Heart left ventricle (tissue), 13 donors: ENCODE results near the gene PPP6C.

Experiments
- POLR2A ChIP-seq, 2 donors: fragments of 450-650 bp; IDR thresholded peaks; one replicate each; pipeline ENCODE4 v1.6.1; 2017; ENCODE audit warnings: antibody characterized with exemption in 2 of 2, mild to moderate bottlenecking in 2 of 2, moderate library complexity in 2 of 2
- TF ChIP-seq, protein P1 (sequence below), 12 donors: fragments of 200-600 bp; sonication (generic) in 4 of 12; IDR thresholded peaks; one replicate each; pipeline versions ENCODE4 v1.5.0 to v1.8.0; 2018 to 2022; ENCODE audit warnings: antibody characterized with exemption in 12 of 12, mild to moderate bottlenecking in 5 of 12
- donor health status: ischemic (EF 13 %, LVEDD 7.1; RV severe dilation, severe dysfunction).
- donor health status: DM: no; HTN: yes; CAD: no.
- donor health status: DM: no; HTN: no; CAD: no.
- donor health status: ischemic (EF 25% LVEDD 6.9; RV normal size, moderate dysfunction).
- donor health status: ischemic (EF 25% LVEDD 5.7; RV mildly dilated, moderate dysfunction).
- donor health status: ischemic (EF 35%, LVEDD 5.7; RV mildly dilated, moderate dysfunction).
- donor health status: nonischemic (EF 11% LVEDD 7.7; RV severe dilation, severe dysfunction).
- donor health status: DM: yes; HTN: yes; CAD: no.
- donor health status: PGD.
- donor health status: ischemic (EF 29% LVEDD 5.4; RV normal size, mild dysfunction).
- donor health status: nonischemic (EF 23%, LVEDD 6.1; RV moderate dilation, normal function).

DNA sequence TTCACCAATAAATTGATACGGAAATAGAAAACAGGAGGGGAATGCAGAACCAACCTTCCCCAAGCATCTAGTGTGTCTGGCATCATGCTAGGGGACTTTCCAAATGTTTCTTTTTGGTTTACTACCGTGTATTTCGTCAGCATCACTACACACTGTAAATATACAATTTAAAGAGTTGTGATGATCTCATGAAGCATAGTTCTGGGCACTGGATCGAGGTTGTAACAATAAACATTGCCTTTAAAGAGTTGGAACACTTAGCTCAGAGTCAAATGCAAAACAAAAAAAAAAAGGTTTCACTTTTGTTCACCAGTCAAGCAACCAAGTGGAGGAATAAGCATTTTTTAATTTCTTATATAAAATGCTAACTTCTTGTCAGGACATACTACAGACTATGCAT, 43.4 kb downstream of the PPP6C start:
- TF ChIP-seq, protein P1, sequence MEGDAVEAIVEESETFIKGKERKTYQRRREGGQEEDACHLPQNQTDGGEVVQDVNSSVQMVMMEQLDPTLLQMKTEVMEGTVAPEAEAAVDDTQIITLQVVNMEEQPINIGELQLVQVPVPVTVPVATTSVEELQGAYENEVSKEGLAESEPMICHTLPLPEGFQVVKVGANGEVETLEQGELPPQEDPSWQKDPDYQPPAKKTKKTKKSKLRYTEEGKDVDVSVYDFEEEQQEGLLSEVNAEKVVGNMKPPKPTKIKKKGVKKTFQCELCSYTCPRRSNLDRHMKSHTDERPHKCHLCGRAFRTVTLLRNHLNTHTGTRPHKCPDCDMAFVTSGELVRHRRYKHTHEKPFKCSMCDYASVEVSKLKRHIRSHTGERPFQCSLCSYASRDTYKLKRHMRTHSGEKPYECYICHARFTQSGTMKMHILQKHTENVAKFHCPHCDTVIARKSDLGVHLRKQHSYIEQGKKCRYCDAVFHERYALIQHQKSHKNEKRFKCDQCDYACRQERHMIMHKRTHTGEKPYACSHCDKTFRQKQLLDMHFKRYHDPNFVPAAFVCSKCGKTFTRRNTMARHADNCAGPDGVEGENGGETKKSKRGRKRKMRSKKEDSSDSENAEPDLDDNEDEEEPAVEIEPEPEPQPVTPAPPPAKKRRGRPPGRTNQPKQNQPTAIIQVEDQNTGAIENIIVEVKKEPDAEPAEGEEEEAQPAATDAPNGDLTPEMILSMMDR (IDR thresholded peaks at IDR 0.05): no peak
- TF ChIP-seq POLR2A (IDR thresholded peaks at IDR 0.05): no peak
